GM18861 (cell line): ENCODE measurements around the gene TSSK6.

ENCODE experiments used
- ATAC-seq: cut with Tn5 transposase; IDR thresholded peaks from one replicate; pipeline ENCODE4 v1.9.1; 2021; ENCODE audit not compliant: unreplicated experiment

TSSK6 gene

GRCh38 chr19:19507354-19507753 is 8.0 kb downstream of the TSSK6 start:
- ATAC-seq, result no peak

GRCh38 chr19:19506592-19506991 is 8.8 kb downstream of the TSSK6 start:
- no peak for ATAC-seq

GRCh38 chr19:19505669-19506326 is 9.6 kb downstream of the TSSK6 start:
- no peak for ATAC-seq

- ATAC-seq, result no peak
Observed at GRCh38 chr19:19504754-19505668, 10.3 kb downstream of the TSSK6 start.

GRCh38 chr19:19502808-19503602 is 12.3 kb downstream of the TSSK6 start:
- ATAC-seq, result no peak

- no peak for ATAC-seq
Observed at GRCh38 chr19:19502281-19502680, 13.1 kb downstream of the TSSK6 start.

- ATAC-seq, result no peak
Observed at GRCh38 chr19:19501798-19502197, 13.6 kb downstream of the TSSK6 start.

- ATAC-seq, result no peak
Observed at GRCh38 chr19:19500975-19501644, 14.2 kb downstream of the TSSK6 start.

GRCh38 chr19:19499272-19499995 is 15.9 kb downstream of the TSSK6 start:
- no peak for ATAC-seq

- ATAC-seq, result no peak
Observed at GRCh38 chr19:19498255-19498991, 16.9 kb downstream of the TSSK6 start.

- ATAC-seq, result no peak
Observed at GRCh38 chr19:19495614-19496603, 19.4 kb downstream of the TSSK6 start.

GRCh38 chr19:19493841-19494546 is 21.4 kb downstream of the TSSK6 start:
- ATAC-seq, result no peak

- no peak for ATAC-seq
Observed at GRCh38 chr19:19492026-19492610, 23.2 kb downstream of the TSSK6 start.

GRCh38 chr19:19491321-19492025 is 23.9 kb downstream of the TSSK6 start:
- ATAC-seq, result no peak

- peak; percentile 26 for ATAC-seq
Observed at GRCh38 chr19:19490214-19490968, 25.0 kb downstream of the TSSK6 start.

- ATAC-seq, result no peak
Observed at GRCh38 chr19:19489804-19490204, 25.5 kb downstream of the TSSK6 start.
